ENCODE results near the gene AP2A2.
A peak's percentile ranks its signal among the peaks of the same experiment; 100 is the strongest.
"Not testable (repeated sequence)": the region's sequence is repeated elsewhere in the genome, so short reads cannot be mapped to it uniquely, and the experiment has no call there.

Gene AP2A2

GRCh38 chr11:959608-960007 is 33.9 kb downstream of the AP2A2 start:
- Mint-ChIP-seq H3K27me3 (no peaks in the 10 kb centered on the region), H3K9me3 (no peaks in the 10 kb centered on the region), H3K4me3 (no peak overlapping the region), H3K27ac (no peak overlapping the region), H3K4me1 (ENCODE audit: low read depth) (peaks cover 66% of the 10 kb centered on the region), H3K36me3 (ENCODE audit: low read depth) (peaks cover 100% of the 10 kb centered on the region)
- intact Hi-C loops (cut with micrococcal nuclease), result no loop called here

DNA sequence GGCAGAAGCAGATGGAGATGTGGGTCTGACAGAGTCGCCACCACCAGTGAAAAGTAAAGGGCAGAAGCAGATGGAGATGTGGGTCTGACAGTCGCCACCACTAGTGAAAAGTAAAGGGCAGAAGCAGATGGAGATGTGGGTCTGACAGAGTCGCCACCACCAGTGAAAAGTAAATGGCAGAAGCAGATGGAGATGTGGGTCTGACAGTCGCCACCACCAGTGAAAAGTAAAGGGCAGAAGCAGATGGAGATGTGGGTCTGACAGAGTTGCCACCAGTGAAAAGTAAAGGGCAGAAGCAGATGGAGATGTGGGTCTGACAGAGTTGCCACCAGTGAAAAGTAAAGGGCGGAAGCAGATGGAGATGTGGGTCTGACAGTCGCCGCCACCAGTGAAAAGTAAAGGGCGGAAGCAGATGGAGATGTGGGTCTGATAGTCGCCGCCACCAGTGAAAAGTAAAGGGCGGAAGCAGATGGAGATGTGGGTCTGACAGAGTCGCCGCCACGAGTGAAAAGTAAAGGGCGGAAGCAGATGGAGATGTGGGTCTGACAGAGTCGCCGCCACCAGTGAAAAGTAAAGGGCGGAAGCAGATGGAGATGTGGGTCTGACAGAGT is 35.7 kb downstream of the AP2A2 start:
- peaks cover 62% of the 10 kb centered on the region for H3K4me1 Mint-ChIP-seq (ENCODE audit: low read depth)
- H3K27me3 Mint-ChIP-seq; H3K27ac Mint-ChIP-seq; H3K9me3 Mint-ChIP-seq; intact Hi-C loops (cut with micrococcal nuclease); H3K4me3 Mint-ChIP-seq: not testable (repeated sequence)
- H3K36me3 Mint-ChIP-seq (ENCODE audit: low read depth), result peaks cover 100% of the 10 kb centered on the region

DNA sequence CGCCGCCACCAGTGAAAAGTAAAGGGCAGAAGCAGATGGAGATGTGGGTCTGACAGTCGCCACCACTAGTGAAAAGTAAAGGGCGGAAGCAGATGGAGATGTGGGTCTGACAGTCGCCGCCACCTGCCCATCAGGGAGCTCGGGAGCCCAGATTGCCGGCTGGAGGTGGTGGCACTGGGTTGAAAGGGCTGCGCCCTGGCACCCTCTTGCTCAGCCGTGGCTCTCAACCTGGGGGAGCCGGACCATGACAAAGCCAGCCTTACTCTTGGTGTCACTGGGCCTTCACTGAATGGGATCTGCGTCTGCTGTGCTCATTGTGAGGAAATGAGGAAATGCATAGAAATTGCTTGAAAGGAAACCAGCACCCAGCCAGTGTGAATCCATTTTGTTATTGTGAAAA is 36.3 kb downstream of the AP2A2 start:
- H3K27me3 Mint-ChIP-seq, result no peaks in the 10 kb centered on the region
- no peak overlapping the region for H3K4me3 Mint-ChIP-seq
- peaks cover 62% of the 10 kb centered on the region for H3K4me1 Mint-ChIP-seq (ENCODE audit: low read depth)
- intact Hi-C loops (cut with micrococcal nuclease), result no loop called here
- H3K27ac Mint-ChIP-seq, result no peak overlapping the region
- H3K36me3 Mint-ChIP-seq (ENCODE audit: low read depth), result peaks cover 100% of the 10 kb centered on the region
- no peaks in the 10 kb centered on the region for H3K9me3 Mint-ChIP-seq

GRCh38 chr11:962688-963087 is 37.0 kb downstream of the AP2A2 start:
- Mint-ChIP-seq H3K4me1 (ENCODE audit: low read depth) (peaks cover 55% of the 10 kb centered on the region), H3K36me3 (ENCODE audit: low read depth) (peaks cover 100% of the 10 kb centered on the region), H3K27me3 (no peaks in the 10 kb centered on the region), H3K4me3 (no peak overlapping the region), H3K27ac (no peak overlapping the region), H3K9me3 (no peaks in the 10 kb centered on the region)
- intact Hi-C loops (cut with micrococcal nuclease), result no loop called here

GRCh38 chr11:963852-964251 is 38.2 kb downstream of the AP2A2 start:
- Mint-ChIP-seq H3K27me3 (no peaks in the 10 kb centered on the region), H3K27ac (no peak overlapping the region), H3K4me3 (no peak overlapping the region), H3K4me1 (ENCODE audit: low read depth) (peaks cover 55% of the 10 kb centered on the region), H3K9me3 (no peaks in the 10 kb centered on the region), H3K36me3 (ENCODE audit: low read depth) (peaks cover 100% of the 10 kb centered on the region)
- intact Hi-C loops (cut with micrococcal nuclease), result no loop called here

GRCh38 chr11:965206-965775 is 39.6 kb downstream of the AP2A2 start:
- H3K27ac Mint-ChIP-seq, result no peak overlapping the region
- intact Hi-C loops (cut with micrococcal nuclease), result no loop called here
- peaks cover 100% of the 10 kb centered on the region for H3K36me3 Mint-ChIP-seq (ENCODE audit: low read depth)
- H3K4me3 Mint-ChIP-seq, result no peak overlapping the region
- no peaks in the 10 kb centered on the region for H3K9me3 Mint-ChIP-seq
- no peaks in the 10 kb centered on the region for H3K27me3 Mint-ChIP-seq
- H3K4me1 Mint-ChIP-seq (ENCODE audit: low read depth), result peaks cover 59% of the 10 kb centered on the region

- Mint-ChIP-seq H3K4me3 (no peak overlapping the region), H3K4me1 (ENCODE audit: low read depth) (peaks cover 77% of the 10 kb centered on the region), H3K36me3 (ENCODE audit: low read depth) (peaks cover 100% of the 10 kb centered on the region), H3K27ac (no peak overlapping the region), H3K27me3 (no peaks in the 10 kb centered on the region), H3K9me3 (no peaks in the 10 kb centered on the region)
- intact Hi-C loops (cut with micrococcal nuclease), result no loop called here
Observed at GRCh38 chr11:967995-968751, 42.5 kb downstream of the AP2A2 start.

DNA sequence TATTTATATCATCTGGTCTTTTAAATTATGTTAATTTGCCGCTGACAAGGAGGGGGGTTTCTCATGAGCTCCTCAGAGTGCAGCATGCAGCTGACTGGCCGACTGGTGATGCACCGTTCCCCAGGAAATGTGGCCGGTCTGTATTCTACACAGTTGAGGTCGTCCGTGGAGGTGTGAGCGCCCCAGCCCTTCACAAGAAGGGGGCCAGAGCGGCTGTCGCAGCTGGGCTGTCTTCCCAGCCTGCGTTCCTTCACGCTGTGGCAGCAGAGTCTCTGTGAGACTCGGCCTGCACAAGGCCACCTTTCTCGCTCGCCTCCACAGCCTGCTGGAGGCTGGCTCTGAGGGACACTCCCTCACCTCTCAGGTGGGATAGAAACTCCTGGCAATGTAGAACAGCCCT is 43.2 kb downstream of the AP2A2 start:
- Mint-ChIP-seq H3K4me3 (no peak overlapping the region), H3K27ac (no peak overlapping the region), H3K27me3 (no peaks in the 10 kb centered on the region), H3K4me1 (ENCODE audit: low read depth) (peaks cover 83% of the 10 kb centered on the region), H3K9me3 (no peaks in the 10 kb centered on the region), H3K36me3 (ENCODE audit: low read depth) (peaks cover 100% of the 10 kb centered on the region)
- intact Hi-C loops (cut with micrococcal nuclease), result no loop called here

DNA sequence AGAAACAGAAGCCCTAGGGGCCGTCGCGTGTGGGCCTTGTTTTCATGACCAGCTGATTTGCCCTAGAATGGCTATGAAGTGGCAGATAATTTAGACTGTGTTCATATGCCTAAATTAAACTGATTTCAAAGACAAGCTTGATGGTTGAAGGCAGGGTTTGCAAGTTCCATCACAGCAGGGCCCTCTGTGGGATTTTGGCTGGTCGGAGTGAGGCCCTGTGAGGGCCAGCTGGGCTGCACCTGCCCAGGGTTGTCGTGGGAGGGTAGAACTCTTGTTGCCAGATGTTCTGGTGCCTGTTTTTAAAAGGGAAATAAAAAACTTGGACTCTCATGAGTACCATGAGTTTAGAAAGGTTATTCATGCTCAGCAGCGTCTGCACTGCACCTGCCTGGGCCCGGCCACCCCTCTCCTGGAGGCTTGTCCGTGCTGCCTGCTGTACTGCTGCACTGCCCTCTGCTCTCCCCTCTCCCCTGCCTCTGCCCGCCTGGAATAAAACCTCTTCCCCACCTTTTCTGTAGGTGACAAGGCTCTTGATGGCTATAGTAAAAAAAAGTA is 44.1 kb downstream of the AP2A2 start:
- H3K4me1 Mint-ChIP-seq (ENCODE audit: low read depth), result peaks cover 80% of the 10 kb centered on the region
- intact Hi-C loops (cut with micrococcal nuclease), result no loop called here
- H3K4me3 Mint-ChIP-seq, result no peak overlapping the region
- no peak overlapping the region for H3K27ac Mint-ChIP-seq
- peaks cover 100% of the 10 kb centered on the region for H3K36me3 Mint-ChIP-seq (ENCODE audit: low read depth)
- H3K9me3 Mint-ChIP-seq, result no peaks in the 10 kb centered on the region
- H3K27me3 Mint-ChIP-seq, result no peaks in the 10 kb centered on the region

DNA sequence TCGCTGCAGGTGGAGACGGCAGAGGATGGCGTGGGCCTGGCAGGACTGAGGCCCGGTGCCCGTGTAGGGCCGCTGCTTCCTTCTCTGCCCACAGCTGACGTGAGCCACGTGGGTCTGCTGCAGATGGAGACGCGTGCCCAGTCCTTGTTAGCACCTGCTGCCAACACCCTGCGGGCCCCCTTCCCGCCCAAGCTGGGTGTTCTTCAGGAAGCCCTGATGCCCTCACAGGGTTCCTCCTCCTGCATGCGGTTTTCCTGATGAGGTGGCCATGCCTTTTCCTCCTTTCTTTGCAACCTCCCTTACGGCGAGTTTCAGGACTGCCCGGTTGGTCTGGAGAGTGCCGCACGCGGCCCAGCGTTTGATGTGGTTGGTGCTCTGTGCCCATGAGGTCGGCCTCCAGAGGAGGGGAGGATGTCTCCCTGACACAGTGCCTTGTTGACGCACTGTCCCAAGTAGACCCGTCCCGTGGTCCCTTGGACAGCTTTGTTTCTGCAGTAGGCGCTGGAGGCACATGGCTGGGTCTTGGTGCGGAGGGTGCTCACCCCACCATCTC is 44.7 kb downstream of the AP2A2 start:
- Mint-ChIP-seq H3K27me3 (no peaks in the 10 kb centered on the region), H3K4me3 (no peak overlapping the region), H3K27ac (peak overlapping the region; percentile 38), H3K36me3 (ENCODE audit: low read depth) (peaks cover 100% of the 10 kb centered on the region), H3K4me1 (ENCODE audit: low read depth) (peaks cover 82% of the 10 kb centered on the region), H3K9me3 (no peaks in the 10 kb centered on the region)
- intact Hi-C loops (cut with micrococcal nuclease), result no loop called here

DNA sequence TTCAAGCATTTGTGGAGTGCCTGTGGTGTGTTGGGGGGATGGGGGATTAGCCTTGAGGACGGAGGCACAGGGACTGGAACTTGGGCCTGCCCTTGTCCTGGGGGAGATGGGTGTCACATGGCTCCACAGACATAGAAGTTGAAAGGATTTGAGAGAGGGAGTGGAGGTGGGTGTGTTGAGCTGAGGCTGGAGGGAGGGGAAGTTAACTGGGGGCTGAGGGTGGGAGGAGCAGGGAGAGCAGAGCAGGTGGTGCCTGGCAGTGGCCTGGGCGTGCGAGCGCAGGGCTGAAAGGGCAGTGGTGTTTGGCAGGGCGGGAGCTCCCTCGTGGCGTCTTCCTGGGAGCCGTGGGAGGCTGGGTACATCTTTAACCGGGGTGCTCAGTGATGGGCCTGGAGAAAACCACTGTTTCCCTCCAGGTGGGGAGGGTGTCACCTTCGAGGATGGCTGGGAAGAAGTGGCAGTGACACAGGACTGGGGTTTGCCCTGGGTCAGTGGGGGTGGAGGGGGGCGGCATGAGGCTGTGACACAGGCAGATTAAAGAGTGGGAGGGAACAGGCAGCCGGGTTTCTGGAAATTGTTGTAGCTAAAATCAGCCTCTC is 45.5 kb downstream of the AP2A2 start:
- H3K4me1 Mint-ChIP-seq (ENCODE audit: low read depth), result peaks cover 82% of the 10 kb centered on the region
- no peaks in the 10 kb centered on the region for H3K27me3 Mint-ChIP-seq
- H3K36me3 Mint-ChIP-seq (ENCODE audit: low read depth), result peaks cover 100% of the 10 kb centered on the region
- H3K27ac Mint-ChIP-seq, result peak overlapping the region; percentile 38
- intact Hi-C loops (cut with micrococcal nuclease), result no loop called here
- no peak overlapping the region for H3K4me3 Mint-ChIP-seq
- no peaks in the 10 kb centered on the region for H3K9me3 Mint-ChIP-seq

DNA sequence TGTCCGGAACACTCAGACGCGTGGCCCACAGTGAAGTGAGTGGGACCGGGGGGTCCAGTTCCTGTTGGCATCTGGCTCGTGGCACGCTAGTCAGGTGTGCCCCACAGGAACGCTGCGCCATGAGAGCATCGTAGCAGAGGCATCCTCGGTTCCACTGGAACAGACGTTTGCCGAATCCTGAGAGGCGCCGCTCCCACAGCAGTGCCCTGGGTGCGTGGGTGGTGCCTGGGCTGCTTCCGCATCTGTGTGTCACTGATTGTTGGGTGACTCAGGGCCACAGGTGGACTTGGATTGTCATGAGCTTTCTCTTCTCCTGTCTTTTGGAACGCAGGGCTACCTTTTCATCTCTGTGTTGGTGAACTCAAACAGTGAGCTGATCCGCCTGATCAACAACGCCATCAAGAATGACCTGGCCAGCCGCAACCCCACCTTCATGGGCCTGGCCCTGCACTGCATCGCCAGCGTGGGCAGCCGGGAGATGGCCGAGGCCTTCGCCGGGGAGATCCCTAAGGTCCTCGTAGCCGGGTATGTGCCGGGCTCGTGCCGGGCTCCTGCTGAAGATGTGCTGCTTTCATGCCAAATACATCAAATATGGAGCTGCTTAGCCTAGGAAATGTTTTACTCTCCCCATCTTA is 46.2 kb downstream of the AP2A2 start:
- Mint-ChIP-seq H3K27ac (no peak overlapping the region), H3K4me3 (no peak overlapping the region), H3K27me3 (no peaks in the 10 kb centered on the region), H3K4me1 (ENCODE audit: low read depth) (peaks cover 77% of the 10 kb centered on the region), H3K9me3 (no peaks in the 10 kb centered on the region), H3K36me3 (ENCODE audit: low read depth) (peaks cover 100% of the 10 kb centered on the region)
- intact Hi-C loops (cut with micrococcal nuclease), result no loop called here

DNA sequence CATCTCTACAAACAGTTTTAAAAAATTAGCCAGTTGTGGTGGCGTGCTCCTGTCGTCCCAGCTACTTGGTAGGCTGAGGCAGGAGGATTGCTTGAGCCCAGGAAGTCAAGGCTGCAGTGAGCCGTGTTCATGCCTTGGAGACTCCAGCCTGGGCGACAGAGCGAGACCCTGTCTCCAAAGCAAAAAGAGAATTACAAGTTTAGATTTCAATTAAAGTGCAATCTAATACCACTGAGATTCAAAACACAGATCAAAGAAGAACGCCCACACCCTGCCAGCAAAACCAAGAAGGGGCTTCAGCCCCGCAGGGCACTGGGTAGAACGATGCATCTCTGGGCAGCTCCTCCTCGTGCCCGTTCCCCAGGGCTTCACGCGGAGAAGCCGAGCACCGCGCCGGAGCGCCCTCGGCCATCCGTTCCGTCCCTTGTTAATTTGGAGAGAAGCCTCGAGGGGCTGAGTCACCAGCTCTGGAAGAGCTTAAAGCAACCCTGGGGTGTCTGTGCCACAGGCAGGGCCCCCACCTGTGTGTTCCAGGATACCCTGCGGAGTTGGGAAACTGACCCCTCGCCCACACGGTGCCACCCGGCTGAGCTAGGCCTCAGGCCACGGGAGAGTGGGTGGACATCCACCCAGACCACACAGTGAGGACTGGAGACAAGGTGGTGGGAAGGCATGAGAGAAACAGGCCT is 47.0 kb downstream of the AP2A2 start:
- peaks cover 100% of the 10 kb centered on the region for H3K36me3 Mint-ChIP-seq (ENCODE audit: low read depth)
- H3K4me3 Mint-ChIP-seq, result no peak overlapping the region
- peaks cover 76% of the 10 kb centered on the region for H3K4me1 Mint-ChIP-seq (ENCODE audit: low read depth)
- H3K27ac Mint-ChIP-seq, result no peak overlapping the region
- no peaks in the 10 kb centered on the region for H3K27me3 Mint-ChIP-seq
- intact Hi-C loops (cut with micrococcal nuclease), result no loop called here
- no peaks in the 10 kb centered on the region for H3K9me3 Mint-ChIP-seq

Measured in dendritic cell treated with granulocyte-macrophage colony-stimulating factor and Interleukin-4, amounts not matched to agents 40 ng/mL and 50 ng/mL, for 4 days (primary cell).